Measurements from ENCODE around the gene SH3RF2. TPM values are rescaled to one million over a fixed set of nuclear protein-coding genes. Genes with fewer than 3 reads are reported as not detected.

SH3RF2 gene
- total RNA-seq, 1 experiment from 2014 or later: not detected

DNA sequence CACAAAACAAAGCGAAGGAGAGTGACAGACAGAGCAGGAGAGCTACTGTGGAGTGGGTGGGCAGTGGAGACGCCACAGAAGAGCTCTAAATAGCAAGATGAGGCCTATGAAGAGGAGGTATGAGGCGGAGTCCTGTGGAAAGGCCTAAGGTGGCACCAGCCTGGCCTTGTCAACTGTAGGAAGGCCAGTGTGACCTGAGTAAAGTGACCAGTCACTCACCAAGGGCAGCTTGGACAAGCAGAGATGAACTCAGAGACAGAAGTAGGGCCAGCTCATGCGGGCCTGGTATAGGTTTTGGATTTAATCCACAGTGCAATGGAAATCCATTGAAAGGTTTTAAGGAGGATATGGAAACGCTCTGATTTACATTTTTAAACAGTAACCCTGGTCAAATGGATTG is 23.8 kb upstream of the SH3RF2 start:
- no peaks in the 10 kb centered on the region for H3K9me3 ChIP-seq (replicated peaks)
- DNase-seq: no peak
- no peaks in the 10 kb centered on the region for H3K4me1 ChIP-seq
- no peak overlapping the region for H3K4me3 ChIP-seq
- no peaks in the 10 kb centered on the region for H3K27me3 ChIP-seq
- no peak overlapping the region for H3K27ac ChIP-seq
- no peaks in the 10 kb centered on the region for H3K36me3 ChIP-seq

GRCh38 chr5:145913701-145914100 is 22.7 kb upstream of the SH3RF2 start:
- Histone ChIP-seq H3K9me3 (replicated peaks) (no peaks in the 10 kb centered on the region), H3K4me3 (no peak overlapping the region), H3K27ac (no peak overlapping the region), H3K4me1 (no peaks in the 10 kb centered on the region), H3K27me3 (no peaks in the 10 kb centered on the region), H3K36me3 (no peaks in the 10 kb centered on the region)
- DNase-seq: no peak

DNA sequence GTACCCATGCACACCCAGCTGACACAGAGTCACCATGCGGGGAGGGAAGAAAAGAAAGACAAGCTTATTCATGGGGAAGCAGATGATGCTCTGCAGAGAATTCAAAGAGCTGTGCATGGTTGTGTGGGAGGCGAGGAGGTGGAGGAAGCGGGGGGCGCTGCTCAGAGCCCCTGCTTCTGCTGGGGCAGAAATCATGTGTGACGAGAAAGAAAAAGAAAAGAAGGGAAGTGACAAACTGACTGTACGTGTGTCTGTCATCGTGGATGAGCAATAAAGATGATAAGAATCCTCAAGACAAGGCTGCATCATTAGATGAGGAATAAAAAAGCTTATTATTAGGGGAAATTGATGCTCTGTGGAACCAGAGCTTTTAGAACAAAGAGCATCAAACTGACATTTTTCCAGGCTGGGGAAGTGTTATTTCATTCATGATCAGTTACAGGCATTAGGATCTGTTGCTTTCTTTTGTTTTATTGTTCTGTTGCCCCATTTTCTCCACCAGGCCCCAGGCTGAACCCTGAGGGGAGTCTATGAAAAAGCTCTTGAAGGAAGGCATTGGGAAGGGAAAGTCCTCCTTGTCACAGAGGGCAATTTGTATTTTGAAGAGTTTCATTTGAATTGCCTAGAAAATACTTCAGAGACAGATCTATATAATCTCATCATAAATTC is 20.3 kb upstream of the SH3RF2 start:
- DNase-seq: no peak
- no peaks in the 10 kb centered on the region for H3K9me3 ChIP-seq (replicated peaks)
- H3K36me3 ChIP-seq: no peaks in the 10 kb centered on the region
- no peak overlapping the region for H3K4me3 ChIP-seq
- H3K4me1 ChIP-seq: no peaks in the 10 kb centered on the region
- H3K27ac ChIP-seq: no peak overlapping the region
- H3K27me3 ChIP-seq: no peaks in the 10 kb centered on the region

DNA sequence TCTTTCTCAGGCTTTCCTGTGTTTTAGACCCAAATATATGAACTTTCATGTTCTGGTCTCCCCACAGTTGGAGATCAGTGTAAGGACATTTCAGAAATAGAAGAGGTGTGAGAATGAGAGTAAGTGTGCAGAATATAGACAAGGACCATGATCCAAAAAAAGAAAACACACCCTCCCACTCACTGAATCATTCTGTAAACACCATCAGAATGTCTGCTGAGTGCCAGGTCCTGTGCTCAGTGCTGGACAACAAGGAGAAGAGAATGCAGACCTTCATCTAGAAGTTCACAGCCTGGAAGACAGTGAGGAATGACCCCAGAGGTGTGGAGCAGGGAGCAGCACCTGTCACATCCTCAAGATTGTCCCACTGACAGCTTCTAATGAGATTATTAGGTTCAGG is 19.1 kb upstream of the SH3RF2 start:
- H3K36me3 ChIP-seq: no peaks in the 10 kb centered on the region
- DNase-seq: no peak
- no peaks in the 10 kb centered on the region for H3K4me1 ChIP-seq
- no peak overlapping the region for H3K4me3 ChIP-seq
- H3K27ac ChIP-seq: no peak overlapping the region
- no peaks in the 10 kb centered on the region for H3K9me3 ChIP-seq (replicated peaks)
- no peaks in the 10 kb centered on the region for H3K27me3 ChIP-seq

- no peaks in the 10 kb centered on the region for H3K27me3 ChIP-seq
Observed at GRCh38 chr5:145918397-145918796, 18.0 kb upstream of the SH3RF2 start.

GRCh38 chr5:145919413-145919812 is 17.0 kb upstream of the SH3RF2 start:
- Histone ChIP-seq H3K4me3 (no peak overlapping the region), H3K27me3 (no peaks in the 10 kb centered on the region)
- no peak for DNase-seq

More at GRCh38 chr5:145918397-145918796, 18.0 kb upstream of the SH3RF2 start:
- H3K4me3 ChIP-seq: no peak overlapping the region
- no peak overlapping the region for H3K27ac ChIP-seq
- no peaks in the 10 kb centered on the region for H3K4me1 ChIP-seq
- DNase-seq: no peak
- H3K36me3 ChIP-seq: no peaks in the 10 kb centered on the region
- no peaks in the 10 kb centered on the region for H3K9me3 ChIP-seq (replicated peaks)

GRCh38 chr5:145920542-145921210 is 15.7 kb upstream of the SH3RF2 start:
- Histone ChIP-seq H3K9me3 (replicated peaks) (no peaks in the 10 kb centered on the region), H3K27ac (no peak overlapping the region), H3K4me1 (no peaks in the 10 kb centered on the region), H3K27me3 (no peaks in the 10 kb centered on the region), H3K4me3 (no peak overlapping the region), H3K36me3 (no peaks in the 10 kb centered on the region)
- DNase-seq: no peak

More at GRCh38 chr5:145919413-145919812, 17.0 kb upstream of the SH3RF2 start:
- Histone ChIP-seq H3K4me1 (no peaks in the 10 kb centered on the region), H3K36me3 (no peaks in the 10 kb centered on the region), H3K27ac (no peak overlapping the region), H3K9me3 (replicated peaks) (no peaks in the 10 kb centered on the region)

DNA sequence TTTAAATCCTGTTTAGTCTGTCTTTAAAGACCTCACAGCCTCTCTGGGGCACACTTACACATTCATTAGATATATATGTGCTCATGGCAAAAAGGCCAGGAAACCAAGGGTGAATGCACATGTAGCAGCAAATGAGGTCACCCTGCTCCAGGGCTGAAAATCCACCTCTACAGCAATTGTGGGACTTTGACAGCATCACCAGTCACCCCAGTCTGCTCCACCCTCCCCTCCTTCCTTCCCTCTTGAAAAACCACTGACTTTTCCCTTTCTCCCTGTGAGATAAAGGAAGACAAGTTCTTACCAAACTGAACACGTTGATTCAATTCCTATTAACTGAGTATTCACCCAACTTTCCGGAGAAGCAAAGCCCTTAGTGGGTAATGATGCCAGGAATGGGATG is 15.2 kb upstream of the SH3RF2 start:
- H3K27ac ChIP-seq: no peak overlapping the region
- H3K4me3 ChIP-seq: no peak overlapping the region
- H3K9me3 ChIP-seq (replicated peaks): no peaks in the 10 kb centered on the region
- no peaks in the 10 kb centered on the region for H3K4me1 ChIP-seq
- no peaks in the 10 kb centered on the region for H3K27me3 ChIP-seq
- no peak for DNase-seq
- H3K36me3 ChIP-seq: no peaks in the 10 kb centered on the region

GRCh38 chr5:145922059-145922458 is 14.3 kb upstream of the SH3RF2 start:
- H3K4me3 ChIP-seq: no peak overlapping the region
- H3K4me1 ChIP-seq: no peaks in the 10 kb centered on the region
- H3K36me3 ChIP-seq: no peaks in the 10 kb centered on the region
- H3K27me3 ChIP-seq: no peaks in the 10 kb centered on the region
- H3K9me3 ChIP-seq (replicated peaks): no peaks in the 10 kb centered on the region
- no peak for DNase-seq
- H3K27ac ChIP-seq: no peak overlapping the region

- Histone ChIP-seq H3K4me1 (no peaks in the 10 kb centered on the region), H3K36me3 (no peaks in the 10 kb centered on the region), H3K9me3 (replicated peaks) (no peaks in the 10 kb centered on the region), H3K4me3 (no peak overlapping the region), H3K27me3 (no peaks in the 10 kb centered on the region), H3K27ac (no peak overlapping the region)
- no peak for DNase-seq
Observed at GRCh38 chr5:145923405-145923804, 13.0 kb upstream of the SH3RF2 start.

GRCh38 chr5:145924849-145925248 is 11.5 kb upstream of the SH3RF2 start:
- H3K27ac ChIP-seq: no peak overlapping the region
- H3K36me3 ChIP-seq: no peaks in the 10 kb centered on the region
- no peaks in the 10 kb centered on the region for H3K4me1 ChIP-seq
- no peak for DNase-seq
- H3K4me3 ChIP-seq: no peak overlapping the region
- no peaks in the 10 kb centered on the region for H3K27me3 ChIP-seq
- no peaks in the 10 kb centered on the region for H3K9me3 ChIP-seq (replicated peaks)

- Histone ChIP-seq H3K36me3 (no peaks in the 10 kb centered on the region), H3K27me3 (no peaks in the 10 kb centered on the region), H3K27ac (no peak overlapping the region), H3K4me1 (no peaks in the 10 kb centered on the region), H3K9me3 (replicated peaks) (no peaks in the 10 kb centered on the region), H3K4me3 (no peak overlapping the region)
- no peak for DNase-seq
Observed at GRCh38 chr5:145925353-145925752, 11.0 kb upstream of the SH3RF2 start.

DNA sequence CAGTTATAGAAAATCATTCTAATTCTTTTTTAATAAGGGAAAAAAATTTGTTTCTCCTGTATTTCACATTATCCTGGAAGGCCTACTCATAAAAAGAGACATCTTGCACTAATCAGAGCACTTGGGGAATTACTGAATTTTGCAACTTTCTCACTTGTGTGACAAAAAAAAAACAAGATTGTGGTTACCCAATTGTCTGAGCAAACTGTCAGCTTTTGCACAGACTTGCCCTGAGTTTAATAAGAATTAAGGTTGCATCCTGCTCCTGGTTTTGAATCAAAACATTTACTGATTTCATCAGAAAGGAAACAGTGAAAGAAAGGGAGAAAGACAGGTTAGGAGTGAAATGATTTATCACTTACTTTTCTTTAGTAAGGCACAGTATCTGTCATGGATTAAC is 10.6 kb upstream of the SH3RF2 start:
- H3K4me3 ChIP-seq: no peak overlapping the region
- H3K9me3 ChIP-seq (replicated peaks): no peaks in the 10 kb centered on the region
- H3K27ac ChIP-seq: no peak overlapping the region
- H3K36me3 ChIP-seq: no peaks in the 10 kb centered on the region
- H3K4me1 ChIP-seq: no peaks in the 10 kb centered on the region
- no peaks in the 10 kb centered on the region for H3K27me3 ChIP-seq
- DNase-seq: no peak

DNA sequence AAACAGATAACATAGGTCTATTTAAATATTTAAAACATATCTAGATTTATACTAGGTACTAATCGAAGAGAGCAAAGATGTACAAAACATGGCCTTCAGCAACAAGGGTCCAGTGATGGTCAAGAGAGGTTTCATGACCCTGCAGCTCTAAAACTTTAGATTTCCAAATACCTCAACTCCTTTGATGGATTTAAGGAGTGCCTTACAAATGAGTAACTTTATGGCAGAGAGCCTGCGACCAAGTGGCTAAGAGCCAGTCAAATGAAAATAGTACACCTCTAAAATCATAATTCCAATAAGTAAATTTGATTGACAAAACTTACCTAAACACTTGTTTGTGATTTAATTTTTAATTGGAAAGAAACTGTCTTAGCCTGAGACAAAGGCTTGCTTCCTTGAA is 4.7 kb upstream of the SH3RF2 start:
- no peak overlapping the region for H3K27ac ChIP-seq
- no peaks in the 10 kb centered on the region for H3K9me3 ChIP-seq (replicated peaks)
- no peaks in the 10 kb centered on the region for H3K27me3 ChIP-seq
- no peaks in the 10 kb centered on the region for H3K4me1 ChIP-seq
- H3K36me3 ChIP-seq: no peaks in the 10 kb centered on the region
- DNase-seq: no peak
- H3K4me3 ChIP-seq: no peak overlapping the region

GRCh38 chr5:145934276-145934675 is 2.1 kb upstream of the SH3RF2 start:
- H3K9me3 ChIP-seq (replicated peaks): no peaks in the 10 kb centered on the region
- no peak overlapping the region for H3K4me3 ChIP-seq
- no peaks in the 10 kb centered on the region for H3K36me3 ChIP-seq
- DNase-seq: no peak
- H3K4me1 ChIP-seq: no peaks in the 10 kb centered on the region
- no peak overlapping the region for H3K27ac ChIP-seq
- peaks cover 4% of the 10 kb centered on the region; the same call in 1 of the 2 replicates for H3K27me3 ChIP-seq
